Measurements from ENCODE around the gene P3H1.

DNA sequence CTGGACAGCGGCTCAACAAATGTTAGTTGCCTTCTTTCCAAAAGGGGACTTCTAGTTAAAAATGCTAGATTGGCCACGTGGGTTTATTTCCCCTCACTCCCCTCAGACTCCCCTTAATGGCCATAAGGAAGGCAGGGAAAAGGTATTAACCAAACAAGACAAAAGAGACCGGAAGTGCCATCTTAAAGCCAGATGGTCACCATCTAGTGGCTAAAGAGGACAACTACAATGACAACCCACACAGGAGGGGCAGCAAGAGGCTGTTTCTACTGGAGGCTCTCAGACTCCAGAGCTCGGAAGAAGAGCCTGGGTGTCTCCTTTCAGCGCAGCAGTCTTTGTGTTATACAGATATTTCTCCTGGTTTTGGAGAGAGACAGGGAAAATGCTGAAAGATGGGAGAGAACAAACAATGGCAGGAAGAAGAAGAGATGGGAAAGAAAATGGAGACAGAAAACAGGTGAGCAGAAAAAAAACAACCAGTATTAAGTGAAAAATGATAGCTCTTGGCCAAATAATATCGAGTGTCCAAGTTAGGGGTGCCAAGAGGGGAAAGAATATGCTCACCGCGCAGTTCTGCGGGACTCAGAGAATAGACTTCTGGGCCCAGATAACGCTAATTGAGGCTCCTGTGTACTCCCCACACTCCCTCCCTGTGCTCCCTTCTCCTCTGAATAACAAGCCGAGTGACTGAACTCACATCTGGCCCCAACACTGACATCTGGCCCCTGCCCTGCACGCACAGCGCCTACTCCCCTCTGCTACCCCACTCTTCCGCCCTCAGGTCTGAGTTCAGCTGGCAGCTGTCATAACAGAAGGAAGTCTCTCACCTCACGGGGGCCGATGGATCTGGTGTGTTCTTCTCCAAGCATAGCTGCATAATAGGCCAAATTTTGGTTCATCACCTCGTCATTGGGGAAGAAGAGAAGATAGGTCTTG is 9.6 kb downstream of the P3H1 start:
- no peak for TF ChIP-seq POLR2A (IDR thresholded peaks at IDR 0.05)
- TF ChIP-seq, protein P1, sequence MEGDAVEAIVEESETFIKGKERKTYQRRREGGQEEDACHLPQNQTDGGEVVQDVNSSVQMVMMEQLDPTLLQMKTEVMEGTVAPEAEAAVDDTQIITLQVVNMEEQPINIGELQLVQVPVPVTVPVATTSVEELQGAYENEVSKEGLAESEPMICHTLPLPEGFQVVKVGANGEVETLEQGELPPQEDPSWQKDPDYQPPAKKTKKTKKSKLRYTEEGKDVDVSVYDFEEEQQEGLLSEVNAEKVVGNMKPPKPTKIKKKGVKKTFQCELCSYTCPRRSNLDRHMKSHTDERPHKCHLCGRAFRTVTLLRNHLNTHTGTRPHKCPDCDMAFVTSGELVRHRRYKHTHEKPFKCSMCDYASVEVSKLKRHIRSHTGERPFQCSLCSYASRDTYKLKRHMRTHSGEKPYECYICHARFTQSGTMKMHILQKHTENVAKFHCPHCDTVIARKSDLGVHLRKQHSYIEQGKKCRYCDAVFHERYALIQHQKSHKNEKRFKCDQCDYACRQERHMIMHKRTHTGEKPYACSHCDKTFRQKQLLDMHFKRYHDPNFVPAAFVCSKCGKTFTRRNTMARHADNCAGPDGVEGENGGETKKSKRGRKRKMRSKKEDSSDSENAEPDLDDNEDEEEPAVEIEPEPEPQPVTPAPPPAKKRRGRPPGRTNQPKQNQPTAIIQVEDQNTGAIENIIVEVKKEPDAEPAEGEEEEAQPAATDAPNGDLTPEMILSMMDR (IDR thresholded peaks at IDR 0.05) = no peak
